Measurements from ENCODE around the gene MYO15A. TPM values are rescaled to one million over a fixed set of nuclear protein-coding genes. Genes with fewer than 3 reads are reported as not detected.
A peak's percentile ranks its signal among the peaks of the same experiment; 100 is the strongest.

MYO15A gene
- total and polyA plus RNA-seq, 8 donors, result 0.31 to 10.5 (median 0.50) TPM; not detected in 1

GRCh38 chr17:18066866-18067265, 41.7 kb upstream of the MYO15A start:
- intact Hi-C loops (cut with DNase I; ENCODE audit: low total_unique reads), result no loop called here
- TF ChIP-seq POLR2AphosphoS5 (IDR thresholded peaks at IDR 0.05), result no peak
- TF ChIP-seq POLR2A (IDR thresholded peaks at IDR 0.05), result no peak
- no peak for TF ChIP-seq EP300 (IDR thresholded peaks at IDR 0.05)
- no peak for TF ChIP-seq CTCF (IDR thresholded peaks at IDR 0.05)
- WGBS, 5 donors, result 94 to 98% (median 96%) methylated on average over 4 of the region's 4 CpGs

GRCh38 chr17:18069101-18069500, 39.5 kb upstream of the MYO15A start:
- no peak for TF ChIP-seq EP300 (IDR thresholded peaks at IDR 0.05)
- TF ChIP-seq CTCF (IDR thresholded peaks at IDR 0.05), result no peak
- no peak for TF ChIP-seq POLR2AphosphoS5 (IDR thresholded peaks at IDR 0.05)
- no peak for TF ChIP-seq POLR2A (IDR thresholded peaks at IDR 0.05)
- 91 to 97% (median 95%) methylated on average over 2 of the region's 2 CpGs for WGBS, 5 donors
- DNase-seq, result no peak
- H3K9me3 ChIP-seq, result no peaks in the 10 kb centered on the region
- H3K27me3 ChIP-seq, result no peaks in the 10 kb centered on the region
- intact Hi-C loops (cut with DNase I; ENCODE audit: low total_unique reads), result no loop called here
- no peak overlapping the region for H3K4me3 ChIP-seq
- peaks cover 9 to 33% (median 31%) of the 10 kb centered on the region in 4 donors for H3K36me3 ChIP-seq
- no peak overlapping the region for H3K27ac ChIP-seq
- peaks cover 0 to 8% (median 3%) of the 10 kb centered on the region in 4 donors for H3K4me1 ChIP-seq

More at GRCh38 chr17:18066866-18067265, 41.7 kb upstream of the MYO15A start:
- H3K36me3 ChIP-seq, result peaks cover 20 to 55% (median 53%) of the 10 kb centered on the region in 4 donors
- no peaks in the 10 kb centered on the region for H3K27me3 ChIP-seq
- H3K4me3 ChIP-seq, result no peak overlapping the region
- no peak overlapping the region for H3K27ac ChIP-seq
- H3K4me1 ChIP-seq, result peaks cover 0 to 8% (median 3%) of the 10 kb centered on the region in 4 donors
- DNase-seq, result no peak
- no peaks in the 10 kb centered on the region for H3K9me3 ChIP-seq

- peaks cover 0 to 15% (median 13%) of the 10 kb centered on the region in 4 donors for H3K36me3 ChIP-seq
- intact Hi-C loops (cut with DNase I; ENCODE audit: low total_unique reads), result no loop called here
- no peak for TF ChIP-seq POLR2AphosphoS5 (IDR thresholded peaks at IDR 0.05)
- no peak for TF ChIP-seq CTCF (IDR thresholded peaks at IDR 0.05)
- TF ChIP-seq EP300 (IDR thresholded peaks at IDR 0.05), result no peak
- no peak for TF ChIP-seq POLR2A (IDR thresholded peaks at IDR 0.05)
- peaks cover 0 to 8% (median 3%) of the 10 kb centered on the region in 4 donors for H3K4me1 ChIP-seq
- H3K9me3 ChIP-seq, result no peaks in the 10 kb centered on the region
- peak in 1 of 2 donors; percentile 51 for DNase-seq
- H3K4me3 ChIP-seq, result no peak overlapping the region
- no peaks in the 10 kb centered on the region for H3K27me3 ChIP-seq
- WGBS, 5 donors, result 12 to 29% (median 21%) methylated on average over 8 of the region's 8 CpGs
- no peak overlapping the region for H3K27ac ChIP-seq
Observed at GRCh38 chr17:18070861-18071340, 37.7 kb upstream of the MYO15A start.

GRCh38 chr17:18071751-18072150, 36.8 kb upstream of the MYO15A start:
- TF ChIP-seq EP300 (IDR thresholded peaks at IDR 0.05), result no peak
- no peak for TF ChIP-seq POLR2AphosphoS5 (IDR thresholded peaks at IDR 0.05)
- Histone ChIP-seq H3K36me3 (peaks cover 0 to 6% (median 4%) of the 10 kb centered on the region in 4 donors), H3K4me3 (no peak overlapping the region), H3K27me3 (no peaks in the 10 kb centered on the region), H3K9me3 (no peaks in the 10 kb centered on the region), H3K4me1 (peaks cover 0 to 8% (median 3%) of the 10 kb centered on the region in 4 donors), H3K27ac (no peak overlapping the region)
- intact Hi-C loops (cut with DNase I; ENCODE audit: low total_unique reads), result no loop called here
- no peak for DNase-seq

DNA sequence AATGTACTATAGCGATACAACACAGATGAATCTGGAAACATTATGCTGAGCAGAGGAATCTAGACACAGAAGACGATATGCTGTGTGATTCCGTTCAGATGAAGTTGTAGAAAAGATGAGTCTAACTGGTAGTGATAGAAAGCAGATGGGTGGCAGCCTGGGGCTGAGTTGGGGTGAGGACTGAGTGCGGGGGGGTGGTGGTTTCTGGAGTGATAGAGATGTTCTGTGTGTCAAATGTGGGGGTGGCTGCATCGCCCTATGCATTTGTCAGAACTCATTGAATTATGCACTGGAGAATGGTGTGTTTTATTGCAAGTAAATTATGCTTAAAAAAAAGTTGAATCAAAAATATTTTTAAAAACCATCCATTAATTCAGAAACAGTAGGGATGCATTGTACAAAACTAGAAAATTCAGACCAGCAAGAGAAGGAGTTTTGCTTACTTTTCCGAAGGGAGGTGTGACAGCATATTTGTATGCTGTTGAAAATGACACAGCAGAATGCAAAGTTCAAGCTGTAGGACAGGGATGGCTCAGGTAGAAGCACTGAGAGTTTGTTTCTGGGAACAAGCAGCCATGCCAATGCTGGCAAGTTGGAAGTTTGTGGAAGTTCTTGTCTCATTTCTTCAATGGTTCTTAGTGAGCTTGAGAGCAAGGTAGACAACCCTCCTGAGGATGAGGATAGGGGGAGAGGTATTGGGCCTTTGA, 33.8 kb upstream of the MYO15A start:
- Histone ChIP-seq H3K27me3 (peaks cover 0 to 8% (median 0%) of the 10 kb centered on the region in 3 donors), H3K27ac (no peak overlapping the region), H3K9me3 (no peaks in the 10 kb centered on the region), H3K4me1 (peaks cover 0 to 8% (median 3%) of the 10 kb centered on the region in 4 donors), H3K36me3 (no peaks in the 10 kb centered on the region), H3K4me3 (no peak overlapping the region)
- DNase-seq, result no peak
- intact Hi-C loops (cut with DNase I; ENCODE audit: low total_unique reads), result no loop called here
- TF ChIP-seq POLR2AphosphoS5 (IDR thresholded peaks at IDR 0.05), result no peak
- 77 to 87% (median 84%) methylated on average over 6 of the region's 6 CpGs for WGBS, 5 donors

Data from stomach (tissue), 9 donors.